ENCODE results near the gene RAD21L1. TPM values are rescaled to one million over a fixed set of nuclear protein-coding genes. Genes with fewer than 3 reads are reported as not detected.
A peak's percentile ranks its signal among the peaks of the same experiment; 100 is the strongest.

The RAD21L1 gene
- total RNA-seq, 4 donors from 2014 or later: not detected

- TF ChIP-seq POLR2A (IDR thresholded peaks at IDR 0.05): no peak
- TF ChIP-seq, protein P1, sequence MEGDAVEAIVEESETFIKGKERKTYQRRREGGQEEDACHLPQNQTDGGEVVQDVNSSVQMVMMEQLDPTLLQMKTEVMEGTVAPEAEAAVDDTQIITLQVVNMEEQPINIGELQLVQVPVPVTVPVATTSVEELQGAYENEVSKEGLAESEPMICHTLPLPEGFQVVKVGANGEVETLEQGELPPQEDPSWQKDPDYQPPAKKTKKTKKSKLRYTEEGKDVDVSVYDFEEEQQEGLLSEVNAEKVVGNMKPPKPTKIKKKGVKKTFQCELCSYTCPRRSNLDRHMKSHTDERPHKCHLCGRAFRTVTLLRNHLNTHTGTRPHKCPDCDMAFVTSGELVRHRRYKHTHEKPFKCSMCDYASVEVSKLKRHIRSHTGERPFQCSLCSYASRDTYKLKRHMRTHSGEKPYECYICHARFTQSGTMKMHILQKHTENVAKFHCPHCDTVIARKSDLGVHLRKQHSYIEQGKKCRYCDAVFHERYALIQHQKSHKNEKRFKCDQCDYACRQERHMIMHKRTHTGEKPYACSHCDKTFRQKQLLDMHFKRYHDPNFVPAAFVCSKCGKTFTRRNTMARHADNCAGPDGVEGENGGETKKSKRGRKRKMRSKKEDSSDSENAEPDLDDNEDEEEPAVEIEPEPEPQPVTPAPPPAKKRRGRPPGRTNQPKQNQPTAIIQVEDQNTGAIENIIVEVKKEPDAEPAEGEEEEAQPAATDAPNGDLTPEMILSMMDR (IDR thresholded peaks at IDR 0.05): no peak
- no peak for DNase-seq
- no peak overlapping the region for H3K4me3 ChIP-seq
- H3K27me3 ChIP-seq: peaks cover 0 to 37% (median 6%) of the 10 kb centered on the region in 4 donors
- WGBS, 2 donors: 36 to 51% methylated on average over 4 of the region's 4 CpGs
- H3K27ac ChIP-seq: no peak overlapping the region
- peaks cover 0 to 7% (median 0%) of the 10 kb centered on the region in 3 donors for H3K36me3 ChIP-seq
- intact Hi-C loops (cut with DNase I): no loop called here
- H3K9me3 ChIP-seq: no peaks in the 10 kb centered on the region
- peaks cover 8 to 22% (median 12%) of the 10 kb centered on the region in 3 donors for H3K4me1 ChIP-seq
Observed at GRCh38 chr20:1182106-1182505, 43.7 kb upstream of the RAD21L1 start.

GRCh38 chr20:1183153-1183552 is 42.7 kb upstream of the RAD21L1 start:
- Histone ChIP-seq H3K36me3 (no peaks in the 10 kb centered on the region), H3K27ac (no peak overlapping the region), H3K4me3 (no peak overlapping the region), H3K9me3 (no peaks in the 10 kb centered on the region), H3K27me3 (peaks cover 0 to 41% (median 6%) of the 10 kb centered on the region in 4 donors), H3K4me1 (peaks cover 8 to 22% (median 12%) of the 10 kb centered on the region in 3 donors)
- no peak for TF ChIP-seq POLR2A (IDR thresholded peaks at IDR 0.05)
- TF ChIP-seq, protein P1 (IDR thresholded peaks at IDR 0.05): no peak
- intact Hi-C loops (cut with DNase I): no loop called here
- no peak for DNase-seq
- WGBS, 2 donors: 57% methylated on average over 5 to 6 of the region's 6 CpGs

- peak overlapping the region in 3 of 4 donors; percentile 49 to 74 (median 61) for H3K4me3 ChIP-seq
- intact Hi-C loops (cut with DNase I): no loop called here
Observed at GRCh38 chr20:1184260-1184637, 41.6 kb upstream of the RAD21L1 start.

DNA sequence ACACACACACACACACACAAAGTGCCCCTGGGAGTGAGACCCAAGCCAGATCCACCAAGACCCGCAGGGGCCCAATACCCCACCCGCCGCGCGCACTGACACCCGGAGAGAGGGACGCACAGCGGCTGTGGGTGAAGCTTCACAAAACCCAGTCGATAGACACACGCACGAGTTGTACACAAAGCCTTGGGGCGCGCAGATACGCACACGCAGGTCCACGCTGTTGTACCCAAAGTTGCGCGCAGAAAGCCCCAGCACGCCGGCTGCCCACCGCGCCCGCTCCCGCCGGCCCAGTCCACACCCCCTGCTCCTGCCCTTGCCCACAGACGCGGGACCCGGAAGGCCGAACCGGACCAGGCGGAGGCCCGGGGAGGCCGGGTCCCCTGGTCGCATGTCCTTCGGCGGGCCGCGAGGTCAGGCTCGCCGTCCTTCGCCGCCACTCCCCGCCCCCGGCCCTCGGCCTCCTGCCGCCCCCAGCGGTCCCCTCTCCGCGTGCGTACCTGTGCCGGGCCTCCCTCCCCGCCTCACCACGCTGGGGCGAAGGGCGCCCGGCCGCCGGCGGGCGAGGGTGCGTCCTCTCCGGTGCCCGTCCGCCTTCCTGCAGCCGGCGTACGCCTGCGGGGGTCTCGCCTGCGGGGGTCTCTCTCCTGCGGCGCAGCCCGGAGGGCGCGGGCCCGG is 41.1 kb upstream of the RAD21L1 start, which contains the start of gene TMEM74B:
Gene TMEM74B (minus strand): TSS at position 344 of the 678 bp plus-strand sequence. CDS start 1,180 bp downstream, outside the sequence.
- DNase-seq: no peak
- Histone ChIP-seq H3K9me3 (no peaks in the 10 kb centered on the region), H3K27ac (peak within 1 kb of the TSS in 2 of 4 donors; percentile 34 to 50), H3K36me3 (no peaks in the 10 kb centered on the region), H3K27me3 (peaks cover 0 to 45% (median 6%) of the 10 kb centered on the region in 4 donors), H3K4me1 (peaks cover 8 to 22% (median 12%) of the 10 kb centered on the region in 3 donors), H3K4me3 (peak within 1 kb of the TSS; percentile 38 to 74 (median 55))
- intact Hi-C loops (cut with DNase I): no loop called here
- TF ChIP-seq POLR2A (IDR thresholded peaks at IDR 0.05): no peak
- TF ChIP-seq, protein P1 (IDR thresholded peaks at IDR 0.05): no peak
- WGBS, 2 donors: 7% methylated on average over 11 of the region's 76 CpGs; no CpG with 5 or more reads in 1 of the 2 donors

More at GRCh38 chr20:1184260-1184637, 41.6 kb upstream of the RAD21L1 start:
- WGBS, 2 donors: 14 to 45% methylated on average over 5 to 8 of the region's 13 CpGs
- H3K27me3 ChIP-seq: peaks cover 0 to 41% (median 6%) of the 10 kb centered on the region in 4 donors
- TF ChIP-seq POLR2A (IDR thresholded peaks at IDR 0.05): no peak
- TF ChIP-seq, protein P1 (IDR thresholded peaks at IDR 0.05): no peak
- H3K27ac ChIP-seq: no peak overlapping the region
- no peaks in the 10 kb centered on the region for H3K9me3 ChIP-seq
- no peak for DNase-seq
- H3K36me3 ChIP-seq: no peaks in the 10 kb centered on the region
- peaks cover 8 to 22% (median 12%) of the 10 kb centered on the region in 3 donors for H3K4me1 ChIP-seq

DNA sequence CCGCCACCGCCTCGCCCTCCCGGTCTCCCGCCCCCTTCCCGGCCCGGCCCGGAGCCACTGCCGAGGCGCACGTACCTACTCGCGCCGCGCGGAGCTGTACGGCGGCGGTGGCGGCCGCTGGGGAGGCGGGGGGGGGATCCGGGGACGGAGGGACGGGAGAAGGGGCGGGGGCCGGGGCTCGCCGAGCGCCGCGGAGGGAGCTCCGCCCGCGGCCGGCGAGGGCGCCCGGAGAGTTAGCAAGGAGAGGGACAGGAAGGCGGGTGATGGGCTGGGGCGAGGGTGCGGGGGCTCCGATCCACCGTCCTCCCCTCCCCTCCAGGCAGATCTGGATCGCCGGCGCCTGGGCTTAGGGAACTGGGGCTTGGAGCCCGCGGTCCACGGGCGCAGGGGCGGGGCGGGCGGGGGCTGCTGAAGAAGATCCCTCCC is 40.5 kb upstream of the RAD21L1 start:
- peaks cover 0 to 47% (median 6%) of the 10 kb centered on the region in 4 donors for H3K27me3 ChIP-seq
- WGBS, 2 donors: no CpG with 5 or more reads among the region's 54 CpGs
- TF ChIP-seq, protein P1 (IDR thresholded peaks at IDR 0.05): no peak
- no peak for TF ChIP-seq POLR2A (IDR thresholded peaks at IDR 0.05)
- peak overlapping the region in 2 of 4 donors; percentile 34 to 50 for H3K27ac ChIP-seq
- no peaks in the 10 kb centered on the region for H3K9me3 ChIP-seq
- intact Hi-C loops (cut with DNase I): no loop called here
- no peak for DNase-seq
- no peaks in the 10 kb centered on the region for H3K36me3 ChIP-seq
- peaks cover 8 to 22% (median 12%) of the 10 kb centered on the region in 3 donors for H3K4me1 ChIP-seq
- peak overlapping the region; percentile 38 to 74 (median 55) for H3K4me3 ChIP-seq
